SK-N-SH treated with all-trans-retinoic acid at 6 μM for 48 hours (cell line): Measurements from ENCODE around the gene PCID2.

Experiments
- ATAC-seq: fragments of 200-7000 bp; cut with Tn5 transposase; 3 replicates; pipeline ENCODE4 v1.9.1; 2020; ENCODE audit warnings: mild to moderate bottlenecking, moderate library complexity
- ARNTL ChIP-seq: fragments of 450-650 bp; formaldehyde crosslinking; IDR thresholded peaks from 2 replicates; pipeline ENCODE4 v1.5.0; 2020; ENCODE audit warnings: low read depth, mild to moderate bottlenecking, moderate library complexity, borderline replicate concordance
- CSDC2 ChIP-seq: fragments of 250-450 bp; sonication (Bioruptor Pico); IDR thresholded peaks from 2 replicates; pipeline ENCODE4 v1.5.0; 2020; ENCODE audit warnings: mild to moderate bottlenecking, moderate library complexity
- ESRRG ChIP-seq: fragments of 250-450 bp; sonication (Bioruptor Pico); IDR thresholded peaks from 2 replicates; pipeline ENCODE4 v1.6.1; 2021; ENCODE audit warnings: mild to moderate bottlenecking
- ISL1 ChIP-seq: fragments of 250-450 bp; sonication (Bioruptor Pico); IDR thresholded peaks from 2 replicates; pipeline ENCODE4 v2.1.2; 2022; ENCODE audit warnings: mild to moderate bottlenecking, moderate library complexity
- PPARA ChIP-seq: fragments of 250-450 bp; sonication (Bioruptor Pico); IDR thresholded peaks from 2 replicates; pipeline ENCODE4 v1.5.0; 2020; ENCODE audit warnings: mild to moderate bottlenecking, borderline replicate concordance
- RARB ChIP-seq: fragments of 250-450 bp; sonication (Bioruptor Pico); IDR thresholded peaks from 2 replicates; pipeline ENCODE4 v1.8.0; 2021; ENCODE audit warnings: mild to moderate bottlenecking, moderate library complexity
- SNAI2 ChIP-seq: fragments of 250-450 bp; sonication (Bioruptor Pico); IDR thresholded peaks from 2 replicates; pipeline ENCODE4 v1.5.0; 2020; ENCODE audit warnings: mild to moderate bottlenecking, moderate library complexity
- TOX ChIP-seq: fragments of 250-450 bp; sonication (Bioruptor Pico); IDR thresholded peaks from 2 replicates; pipeline ENCODE4 v1.8.0; 2021; ENCODE audit warnings: mild to moderate bottlenecking, moderate library complexity, borderline replicate concordance
- ZC3H10 ChIP-seq: fragments of 250-450 bp; sonication (Bioruptor Pico); IDR thresholded peaks from 2 replicates; pipeline ENCODE4 v1.5.1; 2021; ENCODE audit warnings: mild to moderate bottlenecking, moderate library complexity
- ZFP3 ChIP-seq: fragments of 250-450 bp; sonication (Bioruptor Pico); IDR thresholded peaks from 2 replicates; pipeline ENCODE4 v1.5.0; 2020; ENCODE audit warnings: mild to moderate bottlenecking, moderate library complexity
- ZNF565 ChIP-seq: fragments of 450-650 bp; formaldehyde crosslinking; conservative IDR thresholded peaks from 2 replicates; pipeline ENCODE4 v1.5.0; 2020; ENCODE audit warnings: low read depth, mild to moderate bottlenecking, moderate library complexity
- ZNF70 ChIP-seq: fragments of 450-650 bp; formaldehyde crosslinking; IDR thresholded peaks from 2 replicates; pipeline ENCODE4 v1.5.0; 2020; ENCODE audit warnings: mild to moderate bottlenecking, moderate library complexity
- ZNF8 ChIP-seq: fragments of 450-650 bp; formaldehyde crosslinking; IDR thresholded peaks from 2 replicates; pipeline ENCODE4 v1.5.0; 2020; ENCODE audit warnings: mild to moderate bottlenecking, moderate library complexity
- TF ChIP-seq, protein P1 (sequence below): fragments of 250-450 bp; sonication (Bioruptor Pico); IDR thresholded peaks from 2 replicates; pipeline ENCODE4 v1.5.0; 2020; ENCODE audit warnings: mild to moderate bottlenecking, moderate library complexity
- TF ChIP-seq, protein P2 (sequence below): fragments of 250-450 bp; sonication (Bioruptor Pico); IDR thresholded peaks from 2 replicates; pipeline ENCODE4 v1.5.1; 2021; ENCODE audit warnings: mild to moderate bottlenecking, moderate library complexity
- TF ChIP-seq, protein P3 (sequence below): fragments of 250-450 bp; sonication (Bioruptor Pico); IDR thresholded peaks from 2 replicates; pipeline ENCODE4 v1.5.1; 2020; ENCODE audit warnings: low read depth, mild to moderate bottlenecking, moderate library complexity

PCID2 gene

DNA sequence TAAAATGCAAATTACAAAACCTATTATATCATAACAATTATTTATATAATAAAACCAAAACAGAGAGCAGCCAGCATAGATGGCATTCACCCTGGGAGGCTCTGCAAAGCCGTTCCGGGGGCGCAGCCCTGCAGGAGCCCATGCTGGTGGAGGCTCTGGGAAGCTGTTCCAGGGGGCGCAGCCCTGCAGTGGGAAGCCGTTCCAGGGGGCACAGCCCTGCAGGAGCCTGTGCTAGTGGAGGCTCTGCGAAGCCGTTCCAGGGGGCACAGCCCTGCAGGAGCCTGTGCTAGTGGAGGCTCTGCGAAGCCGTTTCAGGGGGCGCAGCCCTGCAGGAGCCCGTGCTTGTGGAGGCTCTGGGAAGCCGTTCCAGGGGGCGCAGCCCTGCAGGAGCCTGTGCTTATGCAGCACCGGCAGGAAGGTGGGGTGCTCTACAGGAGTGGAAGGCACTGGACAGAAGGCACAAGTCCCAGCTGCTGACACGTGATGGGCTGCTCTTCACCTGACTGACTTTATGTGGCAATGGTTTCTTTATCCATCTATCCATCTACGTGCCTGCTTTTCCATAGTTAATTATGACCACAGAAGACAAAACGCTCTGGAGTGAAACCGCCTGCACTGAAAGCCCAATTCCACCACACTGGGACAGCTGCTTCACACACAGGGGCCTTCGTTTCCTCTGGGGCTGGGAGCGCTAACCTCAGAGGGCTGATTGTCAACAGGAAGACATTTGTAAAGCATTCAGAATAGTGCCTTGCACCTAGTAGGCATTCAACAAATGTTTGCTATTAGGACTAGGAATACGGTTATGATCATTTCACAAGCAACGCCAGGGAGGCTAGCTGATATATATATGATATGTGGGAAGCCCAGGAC lies 23.7 kb downstream of the PCID2 start:
- no peak for ATAC-seq
- no peak for TF ChIP-seq ARNTL (CRISPR knock-in tag)
- TF ChIP-seq, all 23 proteins: peak for 0

DNA sequence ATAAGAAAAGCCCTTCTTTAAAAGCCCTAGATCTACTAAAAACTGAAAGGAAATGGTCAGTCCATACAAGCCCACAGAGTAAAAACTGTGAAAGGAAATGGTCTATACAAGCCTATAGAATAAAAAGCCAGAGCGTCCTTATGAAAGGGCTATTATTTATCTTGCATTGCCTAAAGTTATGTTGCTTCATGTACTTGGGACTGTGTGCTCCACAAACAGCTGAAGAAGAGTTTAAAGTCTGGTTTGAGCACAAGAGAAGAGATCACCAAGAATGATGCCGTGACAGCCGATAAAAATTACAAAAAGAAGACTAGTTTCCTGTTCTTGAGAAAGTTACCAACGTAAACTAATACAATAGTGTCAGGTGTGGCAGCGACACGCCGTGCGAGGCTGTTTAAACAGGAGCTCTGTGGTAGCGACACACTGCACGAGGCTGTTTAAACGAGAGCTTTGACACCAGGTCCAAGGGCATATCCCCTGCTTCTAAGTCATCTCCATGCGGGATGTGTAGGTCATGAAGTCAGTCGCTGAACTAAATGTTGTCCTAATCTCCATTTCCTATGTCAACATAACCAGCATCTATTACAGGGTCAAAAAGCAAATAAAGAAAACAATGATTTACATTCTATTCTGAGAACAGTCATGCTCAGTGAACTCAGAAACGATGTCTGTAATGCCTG lies 24.9 kb downstream of the PCID2 start:
- no peak for TF ChIP-seq ZNF565 (CRISPR knock-in tag)
- TF ChIP-seq, protein P1, sequence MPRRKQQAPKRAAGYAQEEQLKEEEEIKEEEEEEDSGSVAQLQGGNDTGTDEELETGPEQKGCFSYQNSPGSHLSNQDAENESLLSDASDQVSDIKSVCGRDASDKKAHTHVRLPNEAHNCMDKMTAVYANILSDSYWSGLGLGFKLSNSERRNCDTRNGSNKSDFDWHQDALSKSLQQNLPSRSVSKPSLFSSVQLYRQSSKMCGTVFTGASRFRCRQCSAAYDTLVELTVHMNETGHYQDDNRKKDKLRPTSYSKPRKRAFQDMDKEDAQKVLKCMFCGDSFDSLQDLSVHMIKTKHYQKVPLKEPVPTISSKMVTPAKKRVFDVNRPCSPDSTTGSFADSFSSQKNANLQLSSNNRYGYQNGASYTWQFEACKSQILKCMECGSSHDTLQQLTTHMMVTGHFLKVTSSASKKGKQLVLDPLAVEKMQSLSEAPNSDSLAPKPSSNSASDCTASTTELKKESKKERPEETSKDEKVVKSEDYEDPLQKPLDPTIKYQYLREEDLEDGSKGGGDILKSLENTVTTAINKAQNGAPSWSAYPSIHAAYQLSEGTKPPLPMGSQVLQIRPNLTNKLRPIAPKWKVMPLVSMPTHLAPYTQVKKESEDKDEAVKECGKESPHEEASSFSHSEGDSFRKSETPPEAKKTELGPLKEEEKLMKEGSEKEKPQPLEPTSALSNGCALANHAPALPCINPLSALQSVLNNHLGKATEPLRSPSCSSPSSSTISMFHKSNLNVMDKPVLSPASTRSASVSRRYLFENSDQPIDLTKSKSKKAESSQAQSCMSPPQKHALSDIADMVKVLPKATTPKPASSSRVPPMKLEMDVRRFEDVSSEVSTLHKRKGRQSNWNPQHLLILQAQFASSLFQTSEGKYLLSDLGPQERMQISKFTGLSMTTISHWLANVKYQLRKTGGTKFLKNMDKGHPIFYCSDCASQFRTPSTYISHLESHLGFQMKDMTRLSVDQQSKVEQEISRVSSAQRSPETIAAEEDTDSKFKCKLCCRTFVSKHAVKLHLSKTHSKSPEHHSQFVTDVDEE (CRISPR knock-in tag): no peak
- no peak for TF ChIP-seq TOX (CRISPR knock-in tag)
- TF ChIP-seq ZNF70 (CRISPR knock-in tag): no peak
- TF ChIP-seq CSDC2 (CRISPR knock-in tag): no peak
- no peak for ATAC-seq

DNA sequence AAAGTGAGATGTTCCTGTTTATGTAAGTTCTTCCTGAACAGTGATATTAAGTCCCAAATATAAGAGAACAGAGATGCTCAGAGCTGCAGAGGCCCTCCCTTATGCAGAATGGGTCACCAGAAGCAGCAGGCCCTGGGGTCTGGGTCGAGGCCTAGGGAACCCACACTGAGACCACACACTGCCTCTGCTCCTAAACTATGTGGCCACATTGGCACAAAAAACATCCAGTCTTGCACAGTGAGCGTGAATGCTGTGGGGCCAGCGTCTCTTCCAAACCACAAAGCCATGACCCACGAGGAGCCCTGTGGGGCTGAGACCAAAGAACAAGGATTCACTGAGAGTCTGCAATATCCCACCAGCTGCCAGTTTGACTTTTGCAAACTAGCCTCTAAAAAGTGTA lies 26.4 kb downstream of the PCID2 start:
- TF ChIP-seq, protein P2, sequence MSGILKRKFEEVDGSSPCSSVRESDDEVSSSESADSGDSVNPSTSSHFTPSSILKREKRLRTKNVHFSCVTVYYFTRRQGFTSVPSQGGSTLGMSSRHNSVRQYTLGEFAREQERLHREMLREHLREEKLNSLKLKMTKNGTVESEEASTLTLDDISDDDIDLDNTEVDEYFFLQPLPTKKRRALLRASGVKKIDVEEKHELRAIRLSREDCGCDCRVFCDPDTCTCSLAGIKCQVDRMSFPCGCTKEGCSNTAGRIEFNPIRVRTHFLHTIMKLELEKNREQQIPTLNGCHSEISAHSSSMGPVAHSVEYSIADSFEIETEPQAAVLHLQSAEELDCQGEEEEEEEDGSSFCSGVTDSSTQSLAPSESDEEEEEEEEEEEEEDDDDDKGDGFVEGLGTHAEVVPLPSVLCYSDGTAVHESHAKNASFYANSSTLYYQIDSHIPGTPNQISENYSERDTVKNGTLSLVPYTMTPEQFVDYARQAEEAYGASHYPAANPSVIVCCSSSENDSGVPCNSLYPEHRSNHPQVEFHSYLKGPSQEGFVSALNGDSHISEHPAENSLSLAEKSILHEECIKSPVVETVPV (CRISPR knock-in tag): no peak
- no peak for TF ChIP-seq ISL1
- TF ChIP-seq, protein P1 (CRISPR knock-in tag): no peak
- ATAC-seq: no peak

DNA sequence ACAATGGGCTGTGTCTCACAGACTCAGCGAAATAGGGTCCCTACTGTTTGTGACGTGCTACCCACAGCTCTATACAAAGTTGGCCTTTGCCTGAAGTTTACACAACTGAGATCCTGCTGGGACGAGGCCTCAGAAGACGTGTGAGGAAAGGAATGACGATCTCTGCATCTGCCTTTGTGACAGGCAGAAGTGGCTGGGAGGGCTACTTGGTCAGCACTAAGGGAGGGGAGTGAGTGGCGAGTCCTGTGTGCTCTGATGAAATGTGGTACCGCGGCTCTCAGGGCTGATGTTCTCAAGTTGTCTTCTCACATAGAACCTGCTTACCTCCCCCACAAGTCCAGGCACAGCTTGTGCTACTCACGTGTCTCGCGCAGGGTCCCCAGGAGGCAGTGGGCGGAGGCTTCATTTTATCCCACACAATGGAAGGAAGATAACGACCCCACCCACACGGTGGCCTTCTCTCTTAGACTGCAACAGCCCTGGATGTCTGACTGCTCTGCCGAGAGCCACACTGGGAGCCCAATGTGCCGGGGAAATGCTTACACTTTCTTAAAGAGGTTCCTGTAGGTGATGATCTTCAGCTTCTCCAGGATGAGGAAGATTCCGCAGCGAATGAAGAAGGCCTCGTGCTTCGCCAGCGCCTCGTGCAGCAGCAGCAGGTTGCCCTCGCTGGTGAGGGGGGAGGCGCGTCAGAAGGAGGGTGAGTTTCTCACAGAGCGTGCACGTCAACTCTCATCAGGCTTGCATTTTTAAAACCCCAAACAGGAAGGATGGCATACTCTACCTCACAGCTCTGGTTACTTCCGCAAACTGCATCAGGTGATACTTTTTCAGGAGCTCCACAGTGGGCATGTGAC lies 28.9 kb downstream of the PCID2 start:
- no peak for ATAC-seq
- TF ChIP-seq RARB (CRISPR knock-in tag) (no peak), CSDC2 (CRISPR knock-in tag) (no peak), PPARA (no peak), ZC3H10 (no peak), ISL1 (no peak), ZNF565 (CRISPR knock-in tag) (no peak), ZFP3 (no peak), ESRRG (CRISPR knock-in tag) (no peak)
- TF ChIP-seq, protein P3, sequence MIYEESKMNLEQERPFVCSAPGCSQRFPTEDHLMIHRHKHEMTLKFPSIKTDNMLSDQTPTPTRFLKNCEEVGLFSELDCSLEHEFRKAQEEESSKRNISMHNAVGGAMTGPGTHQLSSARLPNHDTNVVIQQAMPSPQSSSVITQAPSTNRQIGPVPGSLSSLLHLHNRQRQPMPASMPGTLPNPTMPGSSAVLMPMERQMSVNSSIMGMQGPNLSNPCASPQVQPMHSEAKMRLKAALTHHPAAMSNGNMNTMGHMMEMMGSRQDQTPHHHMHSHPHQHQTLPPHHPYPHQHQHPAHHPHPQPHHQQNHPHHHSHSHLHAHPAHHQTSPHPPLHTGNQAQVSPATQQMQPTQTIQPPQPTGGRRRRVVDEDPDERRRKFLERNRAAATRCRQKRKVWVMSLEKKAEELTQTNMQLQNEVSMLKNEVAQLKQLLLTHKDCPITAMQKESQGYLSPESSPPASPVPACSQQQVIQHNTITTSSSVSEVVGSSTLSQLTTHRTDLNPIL (CRISPR knock-in tag): no peak

DNA sequence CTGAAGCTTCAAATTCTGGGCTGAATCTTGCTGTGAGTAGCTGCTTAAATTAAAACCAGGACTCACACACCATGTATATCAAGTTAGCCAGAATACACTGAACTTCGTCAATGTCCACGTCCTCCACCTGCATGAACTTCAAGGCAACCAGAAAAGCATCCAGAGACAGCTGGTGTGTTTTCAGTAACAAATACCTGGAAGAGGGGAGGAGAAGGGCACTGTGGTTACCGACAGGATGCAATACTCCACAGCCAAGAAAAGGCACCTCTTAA lies 29.6 kb downstream of the PCID2 start:
- ATAC-seq: peak; percentile 58; the same call in 1 of the 3 replicates
- TF ChIP-seq ESRRG (CRISPR knock-in tag): no peak
- TF ChIP-seq SNAI2 (CRISPR knock-in tag): 0 out of 2 replicates have a peak, but pooled peaks have one; percentile 3
- TF ChIP-seq ISL1: no peak
- TF ChIP-seq, protein P2 (CRISPR knock-in tag): no peak
- TF ChIP-seq ZNF8 (CRISPR knock-in tag): no peak
